Measurements from ENCODE around the gene MTMR6.

MTMR6 gene

DNA sequence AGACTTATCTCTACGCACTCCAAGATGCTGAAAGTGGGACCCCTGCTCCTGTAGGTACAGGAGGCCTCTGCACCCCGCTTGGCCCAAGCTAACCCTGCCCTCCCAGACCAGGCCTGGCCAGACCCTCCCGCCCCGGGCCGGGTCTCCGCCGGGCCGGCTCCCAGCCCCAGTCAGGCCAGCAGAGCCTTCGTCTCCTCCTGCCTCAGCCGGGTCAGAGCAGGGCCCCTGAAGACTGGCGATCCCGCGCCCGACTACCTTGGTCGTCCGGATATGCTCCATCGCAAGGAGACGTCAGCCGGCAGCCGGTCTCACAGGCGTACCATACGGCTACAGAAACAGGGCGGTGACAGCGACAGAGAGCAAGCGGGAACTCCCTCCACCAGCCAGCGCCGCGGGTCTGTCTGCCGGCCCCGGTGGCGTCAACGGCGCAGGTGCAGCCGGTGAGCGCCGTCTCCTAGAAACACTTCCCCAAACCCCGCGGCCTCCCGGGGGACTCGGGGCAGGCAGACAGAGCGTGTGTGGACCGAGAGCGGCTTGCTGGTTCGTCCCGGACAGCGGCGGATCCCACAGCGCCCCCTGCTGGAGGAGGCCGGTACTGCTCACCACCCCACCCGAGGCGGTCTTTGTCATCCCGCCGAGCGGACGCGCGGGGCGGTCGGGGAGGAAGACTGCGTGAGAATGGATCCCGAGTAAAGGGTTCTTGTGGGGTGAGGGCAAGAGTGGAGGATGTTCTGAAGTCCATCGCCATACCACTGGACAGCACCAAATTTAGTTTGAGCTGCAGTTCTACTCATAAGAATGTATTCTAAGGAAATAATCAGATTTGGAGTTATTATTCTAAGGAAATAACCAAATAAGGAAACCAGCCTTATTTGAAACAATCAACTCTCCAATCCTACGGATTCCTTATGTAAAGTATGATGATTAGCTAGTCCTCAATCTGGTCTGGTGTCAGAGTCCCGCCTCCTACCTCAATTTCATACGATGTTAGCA is at the start of gene MTMR6:
Gene MTMR6 (minus strand): TSS at position 520 of the 993 bp plus-strand sequence. CDS start 241 bp downstream, at position 279.
- DNase-seq = peak; percentile 83

GRCh38 chr13:25335856-25336255 is 48.6 kb upstream of the MTMR6 start:
- no peak for DNase-seq

GRCh38 chr13:25330541-25330940 is 43.3 kb upstream of the MTMR6 start:
- DNase-seq = peak; percentile 39

DNA sequence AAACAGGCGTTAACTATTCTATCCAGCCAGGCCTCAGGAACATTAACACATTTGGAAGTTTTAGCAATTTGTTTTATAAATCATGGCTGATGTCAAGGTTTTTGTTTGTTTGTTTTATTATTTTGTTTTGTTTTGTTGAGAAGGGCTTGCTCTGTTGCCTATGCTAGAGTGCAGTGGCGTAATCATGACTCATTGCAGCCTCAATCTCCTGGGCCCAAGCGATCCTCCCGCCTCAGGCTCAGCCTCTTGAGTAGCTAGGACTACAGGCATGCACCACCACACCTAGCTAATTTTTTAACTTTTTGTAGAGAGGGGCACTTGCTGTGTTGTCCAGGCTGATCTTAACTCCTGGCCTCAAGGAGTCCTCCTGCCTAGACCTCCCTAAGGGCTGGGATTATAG is 42.4 kb upstream of the MTMR6 start:
- peak; percentile 55 for DNase-seq

- no peak for DNase-seq
Measured at GRCh38 chr13:25324100-25324499, 36.8 kb upstream of the MTMR6 start.

GRCh38 chr13:25319771-25320170 is 32.5 kb upstream of the MTMR6 start:
- no peak for DNase-seq

DNA sequence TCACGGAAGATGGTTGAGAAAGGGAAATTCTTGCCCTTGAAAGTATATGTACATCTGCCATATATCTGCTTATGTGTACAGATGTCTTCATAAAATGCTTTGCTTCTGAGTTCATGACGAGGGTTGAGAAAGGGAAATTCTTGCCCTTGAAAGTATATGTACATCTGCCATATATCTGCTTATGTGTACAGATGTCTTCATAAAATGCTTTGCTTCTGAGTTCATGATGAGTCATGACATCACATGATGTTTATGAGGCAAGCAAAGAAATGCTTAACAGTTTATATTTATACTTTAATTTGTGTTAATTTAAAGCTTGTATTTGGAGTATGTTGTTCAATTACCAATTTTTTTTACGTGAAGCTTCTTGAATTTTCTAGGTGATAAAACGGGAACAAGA is 31.7 kb upstream of the MTMR6 start:
- DNase-seq = peak; percentile 71

DNA sequence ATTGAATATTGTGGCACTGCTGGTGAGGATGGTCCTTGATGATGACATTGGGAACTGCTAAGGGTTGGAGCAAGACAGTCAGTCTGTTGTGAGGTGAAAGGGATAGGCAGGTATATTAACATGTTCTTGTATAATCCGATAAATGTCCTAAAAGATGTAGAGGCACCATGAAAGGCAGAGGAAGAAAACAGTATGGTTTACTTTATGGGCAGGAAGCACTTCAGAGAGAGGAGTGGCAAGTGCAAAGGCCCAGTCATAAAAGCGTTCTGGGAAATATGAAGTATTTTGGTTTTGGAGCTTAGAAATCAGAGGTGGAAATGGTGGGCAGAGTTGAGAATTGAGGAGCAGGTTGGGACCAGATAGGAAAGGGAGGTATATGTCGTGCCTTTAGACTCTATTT is 23.6 kb upstream of the MTMR6 start:
- no peak for DNase-seq

GRCh38 chr13:25306671-25307464 is 19.6 kb upstream of the MTMR6 start:
- no peak for DNase-seq

DNA sequence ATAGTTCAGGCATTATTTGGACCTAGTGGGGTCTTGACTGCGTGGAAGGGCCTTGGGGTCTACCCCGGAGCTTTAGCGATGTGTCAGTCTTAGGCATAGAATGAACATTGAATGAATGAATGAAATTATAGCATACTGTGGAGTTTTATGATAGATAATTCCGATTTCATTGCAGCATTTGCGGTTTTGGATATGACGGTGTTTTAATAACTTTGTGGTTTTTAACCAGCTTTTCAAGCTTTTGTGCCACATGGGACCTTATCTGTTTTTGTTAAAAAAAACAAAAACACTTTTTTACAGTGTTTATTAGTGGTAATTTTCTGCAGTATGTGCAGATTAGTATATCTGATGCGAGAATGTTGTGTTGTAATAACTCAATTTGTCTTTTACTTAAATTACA is 14.8 kb upstream of the MTMR6 start:
- no peak for DNase-seq

DNA sequence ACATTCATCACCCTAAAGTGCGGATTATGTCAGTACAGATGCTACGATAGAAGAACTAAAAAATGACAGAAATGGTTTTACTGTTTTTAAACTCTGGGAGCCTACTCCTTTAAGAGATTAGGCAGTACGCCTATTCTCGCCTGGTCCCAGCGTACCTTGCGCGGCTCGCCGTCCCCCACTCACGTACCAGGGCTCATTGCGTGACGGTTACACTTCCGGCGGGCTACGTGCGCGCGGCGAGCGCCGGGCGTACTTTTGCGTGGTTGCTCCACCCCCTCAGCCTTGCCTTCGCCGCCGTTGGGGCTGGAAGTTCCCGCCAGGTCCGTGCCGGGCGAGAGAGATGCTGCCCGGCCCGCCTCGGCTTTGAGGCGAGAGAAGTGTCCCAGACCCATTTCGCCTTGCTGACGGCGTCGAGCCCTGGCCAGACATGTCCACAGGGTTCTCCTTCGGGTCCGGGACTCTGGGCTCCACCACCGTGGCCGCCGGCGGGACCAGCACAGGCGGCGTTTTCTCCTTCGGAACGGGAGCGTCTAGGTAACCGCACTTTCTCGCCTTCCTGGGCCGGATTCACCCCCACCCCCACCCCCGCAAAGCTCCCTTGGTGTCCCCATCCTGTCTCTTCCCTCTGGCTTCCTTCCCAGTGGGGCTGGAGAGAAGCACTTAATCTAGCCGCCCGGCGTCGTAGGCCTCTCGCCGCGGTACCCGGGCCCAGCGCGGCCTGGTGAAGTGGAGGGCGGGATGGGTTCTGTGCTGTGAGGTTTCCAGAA is 14.2 kb upstream of the MTMR6 start, which contains the start of gene NUP58:
Gene NUP58 (plus strand): TSS at position 279 of the 767 bp plus-strand sequence. CDS start 149 bp downstream, at position 428.
- DNase-seq = peak; percentile 94

DNA sequence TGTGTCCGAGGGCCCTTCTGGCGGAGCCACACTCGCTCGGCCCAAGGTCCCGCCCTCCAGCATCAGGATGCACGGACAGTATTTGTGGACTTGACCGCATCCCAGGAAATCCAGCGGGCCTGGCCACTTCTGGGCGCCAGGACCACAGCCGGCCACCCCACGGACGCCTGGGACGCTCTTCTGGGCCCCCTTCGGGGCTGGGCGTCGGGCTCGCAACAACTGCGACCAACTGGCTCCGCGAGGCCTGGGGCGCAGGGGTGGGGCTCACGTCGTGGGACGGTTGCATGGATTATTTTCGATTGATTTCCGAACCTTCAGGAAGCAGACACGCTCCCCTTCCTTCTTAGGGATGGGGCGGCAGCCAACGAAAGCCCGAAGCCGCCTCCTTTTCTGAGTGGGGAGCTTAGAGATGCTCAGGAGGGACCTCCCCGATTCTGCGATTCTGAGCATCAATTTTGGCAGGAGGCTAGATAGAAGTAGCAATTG is 13.6 kb upstream of the MTMR6 start:
- no peak for DNase-seq

DNA sequence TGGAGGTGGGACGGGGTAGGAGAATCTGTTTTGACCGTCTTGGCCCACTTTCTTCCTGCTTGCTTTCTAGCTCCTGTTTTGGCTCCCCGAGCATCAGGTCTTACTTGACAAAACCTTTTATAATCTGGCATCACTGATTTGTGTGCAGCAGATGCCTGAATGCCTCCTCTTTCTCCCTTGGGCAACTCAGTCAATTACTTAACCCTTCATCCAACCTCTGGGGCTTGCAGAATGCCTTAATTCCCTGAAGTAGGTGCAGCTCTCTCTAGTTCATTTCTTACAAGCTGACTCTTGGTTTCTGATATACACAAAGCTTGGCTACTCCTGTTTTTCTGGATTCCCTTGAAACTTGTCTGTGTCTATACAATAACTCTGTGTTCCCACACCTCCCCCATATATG is 8.4 kb upstream of the MTMR6 start:
- no peak for DNase-seq

GRCh38 chr13:25295228-25295627 is 7.9 kb upstream of the MTMR6 start:
- DNase-seq = no peak

- DNase-seq = peak; percentile 11
Measured at GRCh38 chr13:25292301-25292700, 5.0 kb upstream of the MTMR6 start.

- no peak for DNase-seq
Measured at GRCh38 chr13:25291691-25292090, 4.4 kb upstream of the MTMR6 start.

GRCh38 chr13:25288966-25289365 is 1.7 kb upstream of the MTMR6 start:
- no peak for DNase-seq

GRCh38 chr13:25286308-25286968 is 850 bp downstream of the MTMR6 start:
- DNase-seq = peak; percentile 62

- DNase-seq = no peak
Measured at GRCh38 chr13:25281935-25282332, 5.4 kb downstream of the MTMR6 start.

DNA sequence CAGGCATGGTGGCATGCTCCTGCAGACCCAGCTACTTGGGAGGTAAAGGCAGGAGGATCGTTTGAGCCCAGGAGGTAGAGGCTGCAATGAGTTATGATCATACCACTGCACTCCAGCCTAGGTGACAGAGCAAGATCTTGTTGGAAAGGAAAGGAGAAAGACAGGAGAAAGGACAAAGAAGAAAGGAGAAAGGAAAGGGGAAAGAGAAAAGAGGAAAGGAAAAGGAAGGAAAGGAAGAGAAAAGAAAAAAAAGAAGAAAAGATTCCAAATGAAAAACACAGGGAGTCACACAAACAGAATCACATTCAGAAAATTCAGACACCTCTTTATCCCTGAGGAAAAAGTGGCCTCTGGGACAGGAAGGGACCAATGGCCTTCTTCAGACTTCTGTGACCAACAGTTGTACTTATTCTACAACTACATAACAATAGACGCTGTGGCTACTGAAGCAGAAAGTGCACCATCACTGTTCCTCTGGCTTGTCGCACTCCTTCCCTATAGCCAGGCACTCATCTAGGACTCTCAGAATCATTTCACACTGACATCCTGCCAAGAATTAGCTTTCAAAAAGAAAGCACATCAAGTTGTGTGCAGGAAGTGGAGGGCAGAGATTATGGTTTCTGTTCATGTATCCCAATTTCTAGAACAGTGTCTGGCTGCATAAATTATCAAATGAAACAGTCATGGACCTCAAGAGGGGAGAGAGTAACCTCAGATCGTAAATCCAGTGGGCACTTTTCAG is 5.9 kb downstream of the MTMR6 start:
- no peak for DNase-seq

GRCh38 chr13:25280396-25280795 is 6.9 kb downstream of the MTMR6 start:
- no peak for DNase-seq

All from EL (cell line).